HL-60/S4 treated with phorbol 12-myristate 13-acetate at 8.2 ng/mL for 4 days and 3 days (cell line): ENCODE measurements around the gene SHROOM3.

Source experiments
- in situ Hi-C: fragments of 300-500 bp; cut with MboI; formaldehyde crosslinking; loops from 2 replicates; pipeline ENCODE4 v1.15.0; 2022; ENCODE audit warnings: low sequenced_read_pairs

The SHROOM3 gene

GRCh38 chr4:76614589-76614988, 179.6 kb downstream of the SHROOM3 start:
- in situ Hi-C loops, result no loop called here

GRCh38 chr4:76615999-76616398, 181.0 kb downstream of the SHROOM3 start:
- in situ Hi-C loops, result no loop called here

- in situ Hi-C loops, result no loop called here
These were observed 181.5 kb downstream of the SHROOM3 start for GRCh38 chr4:76616526-76616925.

- in situ Hi-C loops, result no loop called here
These were observed 185.9 kb downstream of the SHROOM3 start for GRCh38 chr4:76620723-76621468.

GRCh38 chr4:76622126-76622525, 187.1 kb downstream of the SHROOM3 start:
- in situ Hi-C loops, result no loop called here

- in situ Hi-C loops, result no loop called here
These were observed 187.7 kb downstream of the SHROOM3 start for GRCh38 chr4:76622717-76623116.

- in situ Hi-C loops, result no loop called here
These were observed 188.4 kb downstream of the SHROOM3 start for GRCh38 chr4:76623217-76624045.

- in situ Hi-C loops, result no loop called here
These were observed 189.2 kb downstream of the SHROOM3 start for GRCh38 chr4:76624241-76624681.

GRCh38 chr4:76624931-76625715, 190.1 kb downstream of the SHROOM3 start:
- in situ Hi-C loops, result no loop called here

- in situ Hi-C loops, result no loop called here
These were observed 191.8 kb downstream of the SHROOM3 start for GRCh38 chr4:76626686-76627465.

- in situ Hi-C loops, result no loop called here
These were observed 193.2 kb downstream of the SHROOM3 start for GRCh38 chr4:76628251-76628650.

GRCh38 chr4:76630741-76631140, 195.7 kb downstream of the SHROOM3 start:
- in situ Hi-C loops, result no loop called here

- in situ Hi-C loops, result no loop called here
These were observed 199.2 kb downstream of the SHROOM3 start for GRCh38 chr4:76634220-76634619.

GRCh38 chr4:76637712-76638361, 202.8 kb downstream of the SHROOM3 start:
- in situ Hi-C loops, result no loop called here

GRCh38 chr4:76639288-76639687, 204.3 kb downstream of the SHROOM3 start:
- in situ Hi-C loops, result no loop called here

GRCh38 chr4:76640353-76640910, 205.4 kb downstream of the SHROOM3 start:
- in situ Hi-C loops, result no loop called here

GRCh38 chr4:76641351-76641750, 206.3 kb downstream of the SHROOM3 start:
- in situ Hi-C loops, result no loop called here

GRCh38 chr4:76641758-76642157, 206.7 kb downstream of the SHROOM3 start:
- in situ Hi-C loops, result no loop called here

- in situ Hi-C loops, result no loop called here
These were observed 209.9 kb downstream of the SHROOM3 start for GRCh38 chr4:76644831-76645485.
